Vagina (tissue), 2 donors: ENCODE data around the gene SSR1. TPM values are rescaled to one million over a fixed set of nuclear protein-coding genes. Genes with fewer than 3 reads are reported as not detected.
"Not testable (repeated sequence)": the region's sequence is repeated elsewhere in the genome, so short reads cannot be mapped to it uniquely, and the experiment has no call there.

Source experiments
- DNase-seq, 2 donors: peaks; one replicate each; pipeline ENCODE4 v3.0.0-alpha.2; 2017; ENCODE audit errors: extremely low spot score in 2 of 2
- H3K27ac ChIP-seq: fragments of 200-600 bp; sonication (generic); one replicate; pipeline ENCODE4 v1.5.1; 2019
- H3K27me3 ChIP-seq: fragments of 200-600 bp; sonication (generic); one replicate; pipeline ENCODE4 v1.5.1; 2019
- H3K36me3 ChIP-seq, 2 donors: fragments of 200-600 bp; sonication (generic); one replicate each; pipeline ENCODE4 v1.5.1; 2017 to 2019
- H3K4me1 ChIP-seq: fragments of 200-600 bp; sonication (generic); one replicate; pipeline ENCODE4 v1.5.1; 2019
- H3K4me3 ChIP-seq, 2 donors: fragments of 200-600 bp; sonication (generic); 1 replicate in 1 of 2; 2 replicates in 1 of 2; pipeline ENCODE4 v1.5.1; 2016 to 2019
- H3K9me3 ChIP-seq: fragments of 200-600 bp; sonication (generic); one replicate; pipeline ENCODE4 v1.5.1; 2019
- POLR2A ChIP-seq, 2 donors: fragments of 450-650 bp; IDR thresholded peaks; one replicate each; pipeline ENCODE4 v1.6.1; 2017; ENCODE audit warnings: antibody characterized with exemption in 2 of 2, mild to moderate bottlenecking in 2 of 2, moderate library complexity in 2 of 2
- POLR2AphosphoS5 ChIP-seq, 2 donors: sonication (generic); formaldehyde crosslinking; IDR thresholded peaks; one replicate each; pipeline ENCODE4 v1.9.0; 2017; ENCODE audit warnings: antibody characterized with exemption in 2 of 2, mild to moderate bottlenecking in 2 of 2, low read depth in 1 of 2; ENCODE audit not compliant: insufficient read depth in 1 of 2
- intact Hi-C: fragments of 100-400 bp; cut with DNase I; formaldehyde crosslinking; loops from one replicate; pipeline ENCODE4 v1.15.1; 2023
- total RNA-seq: library from RNA; depleted of rRNA; stranded (reverse); fragments of >200 nt; gene quantifications from one replicate; pipeline ENCODE4 v1.2.3, GENCODE V29; 2016
- TF ChIP-seq, protein P1 (sequence below), 3 experiments: fragments of 450-650 bp in 2 of 3; fragments of 200-600 bp in 1 of 3; sonication (generic) in 1 of 3; IDR thresholded peaks; one replicate each; pipeline ENCODE4 v1.5.1; 2017 to 2019; ENCODE audit warnings: antibody characterized with exemption in 3 of 3, mild to moderate bottlenecking in 2 of 3, moderate library complexity in 2 of 3

SSR1 gene
- total RNA-seq, 1 donor from 2014 or later, result 48.1 TPM

DNA sequence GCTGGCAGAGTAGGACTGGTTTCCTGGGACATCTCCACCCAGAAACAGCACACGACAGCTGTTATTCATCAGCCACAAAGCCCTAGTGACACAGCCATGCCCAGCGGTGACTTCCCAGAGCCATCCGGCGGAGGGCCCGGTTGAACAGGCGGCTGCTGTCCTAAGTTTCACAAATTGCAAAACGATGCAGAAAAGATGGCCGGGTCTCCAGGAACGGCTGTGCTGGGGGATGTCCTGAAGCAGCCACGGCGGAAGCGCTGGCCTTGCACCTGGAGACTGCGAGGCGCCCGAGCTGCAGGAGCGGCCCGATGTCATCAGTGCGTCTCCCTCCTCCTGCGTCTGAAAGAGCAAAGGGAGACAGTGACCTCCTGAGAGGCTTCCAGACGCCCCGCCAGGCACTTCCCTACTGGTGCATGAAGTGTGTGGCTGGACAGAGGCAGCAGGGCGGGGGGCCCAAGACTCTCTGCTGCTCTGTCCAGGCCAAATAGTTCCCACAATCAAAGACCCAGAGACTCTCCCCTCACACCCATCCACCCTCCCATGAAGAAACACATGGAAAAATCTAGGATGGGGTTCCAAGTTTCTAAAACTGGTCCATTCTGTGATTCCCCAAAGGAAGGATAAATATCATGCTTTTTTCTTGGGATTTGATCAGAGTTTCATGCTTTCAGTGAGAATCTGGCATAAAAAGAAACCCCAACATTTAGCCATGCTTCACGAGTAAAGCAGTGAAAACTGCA lies 44.0 kb downstream of the SSR1 start:
- no peak overlapping the region for H3K27ac ChIP-seq
- no peak overlapping the region for H3K4me3 ChIP-seq
- TF ChIP-seq, protein P1, sequence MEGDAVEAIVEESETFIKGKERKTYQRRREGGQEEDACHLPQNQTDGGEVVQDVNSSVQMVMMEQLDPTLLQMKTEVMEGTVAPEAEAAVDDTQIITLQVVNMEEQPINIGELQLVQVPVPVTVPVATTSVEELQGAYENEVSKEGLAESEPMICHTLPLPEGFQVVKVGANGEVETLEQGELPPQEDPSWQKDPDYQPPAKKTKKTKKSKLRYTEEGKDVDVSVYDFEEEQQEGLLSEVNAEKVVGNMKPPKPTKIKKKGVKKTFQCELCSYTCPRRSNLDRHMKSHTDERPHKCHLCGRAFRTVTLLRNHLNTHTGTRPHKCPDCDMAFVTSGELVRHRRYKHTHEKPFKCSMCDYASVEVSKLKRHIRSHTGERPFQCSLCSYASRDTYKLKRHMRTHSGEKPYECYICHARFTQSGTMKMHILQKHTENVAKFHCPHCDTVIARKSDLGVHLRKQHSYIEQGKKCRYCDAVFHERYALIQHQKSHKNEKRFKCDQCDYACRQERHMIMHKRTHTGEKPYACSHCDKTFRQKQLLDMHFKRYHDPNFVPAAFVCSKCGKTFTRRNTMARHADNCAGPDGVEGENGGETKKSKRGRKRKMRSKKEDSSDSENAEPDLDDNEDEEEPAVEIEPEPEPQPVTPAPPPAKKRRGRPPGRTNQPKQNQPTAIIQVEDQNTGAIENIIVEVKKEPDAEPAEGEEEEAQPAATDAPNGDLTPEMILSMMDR (IDR thresholded peaks at IDR 0.05), result no peak
- intact Hi-C loops, result no loop called here
- no peaks in the 10 kb centered on the region for H3K36me3 ChIP-seq
- H3K9me3 ChIP-seq, result no peaks in the 10 kb centered on the region
- H3K4me1 ChIP-seq, result peaks cover 16% of the 10 kb centered on the region
- H3K27me3 ChIP-seq, result no peaks in the 10 kb centered on the region
- no peak for DNase-seq

DNA sequence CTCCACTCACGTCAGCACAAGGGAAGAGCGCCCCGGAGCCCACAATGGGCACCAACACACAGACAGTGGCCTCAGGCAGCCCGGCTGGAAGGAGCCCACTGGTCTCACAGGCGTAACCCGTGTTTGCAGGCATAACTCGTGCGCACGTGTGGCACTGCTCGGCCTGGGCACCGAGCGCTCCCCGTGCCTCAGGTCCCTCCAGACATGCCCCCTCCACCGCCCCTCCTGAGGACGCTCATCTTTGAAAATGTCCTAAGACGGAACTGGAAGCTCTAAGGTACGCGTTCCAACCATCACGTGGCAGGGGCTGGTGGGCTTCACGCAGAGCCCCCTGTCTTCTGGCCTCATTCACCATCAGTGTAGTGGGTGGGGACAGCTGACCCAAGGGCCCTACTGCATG lies 44.6 kb downstream of the SSR1 start:
- H3K27me3 ChIP-seq, result no peaks in the 10 kb centered on the region
- H3K4me3 ChIP-seq, result no peak overlapping the region
- intact Hi-C loops, result no loop called here
- no peak for DNase-seq
- H3K9me3 ChIP-seq, result no peaks in the 10 kb centered on the region
- H3K36me3 ChIP-seq, result no peaks in the 10 kb centered on the region
- peaks cover 16% of the 10 kb centered on the region for H3K4me1 ChIP-seq
- H3K27ac ChIP-seq, result no peak overlapping the region
- TF ChIP-seq, protein P1 (IDR thresholded peaks at IDR 0.05), result no peak
- TF ChIP-seq POLR2AphosphoS5 (IDR thresholded peaks at IDR 0.05; ENCODE audit: insufficient read depth in 1 of 2, low read depth in 1 of 2), result no peak
- no peak for TF ChIP-seq POLR2A (IDR thresholded peaks at IDR 0.05)

DNA sequence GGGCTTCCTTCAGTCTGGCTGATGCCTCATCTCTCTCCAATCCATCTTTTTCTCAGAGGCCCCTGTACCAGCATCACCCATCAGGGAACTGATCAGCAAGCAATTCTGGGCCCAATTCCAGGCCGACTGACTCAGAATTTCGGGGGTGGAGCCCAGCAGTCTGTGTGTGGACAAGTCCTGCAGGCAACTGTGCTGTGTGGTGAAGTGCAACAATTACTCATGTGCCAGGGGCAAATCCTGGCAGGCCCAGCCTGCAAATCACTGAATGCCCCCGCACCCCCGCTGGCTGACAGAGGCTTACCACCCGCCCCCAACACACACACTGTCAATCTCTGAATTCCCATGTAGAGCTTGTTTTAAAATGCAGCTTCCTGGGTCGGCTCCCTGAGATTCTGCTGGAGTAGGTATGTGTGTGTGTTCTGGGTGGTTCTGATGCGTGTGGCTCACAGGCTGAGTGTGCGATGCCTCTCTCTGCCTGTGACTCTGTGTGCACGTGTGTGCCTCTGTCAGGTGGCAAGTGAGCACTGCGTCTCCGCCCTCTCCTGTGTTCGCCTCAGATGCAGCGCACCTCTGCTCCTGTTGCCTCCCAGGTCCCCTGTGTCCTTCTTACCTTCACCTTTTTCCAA lies 45.4 kb downstream of the SSR1 start:
- no peaks in the 10 kb centered on the region for H3K9me3 ChIP-seq
- H3K4me1 ChIP-seq, result peaks cover 16% of the 10 kb centered on the region
- TF ChIP-seq, protein P1 (IDR thresholded peaks at IDR 0.05), result no peak
- TF ChIP-seq POLR2AphosphoS5 (IDR thresholded peaks at IDR 0.05; ENCODE audit: insufficient read depth in 1 of 2, low read depth in 1 of 2), result peak; percentile 34 to 38
- no peak for TF ChIP-seq POLR2A (IDR thresholded peaks at IDR 0.05)
- H3K4me3 ChIP-seq, result no peak overlapping the region
- peak in 1 of 2 donors; percentile 88 for DNase-seq
- H3K27me3 ChIP-seq, result no peaks in the 10 kb centered on the region
- intact Hi-C loops, result no loop called here
- H3K27ac ChIP-seq, result no peak overlapping the region
- no peaks in the 10 kb centered on the region for H3K36me3 ChIP-seq

DNA sequence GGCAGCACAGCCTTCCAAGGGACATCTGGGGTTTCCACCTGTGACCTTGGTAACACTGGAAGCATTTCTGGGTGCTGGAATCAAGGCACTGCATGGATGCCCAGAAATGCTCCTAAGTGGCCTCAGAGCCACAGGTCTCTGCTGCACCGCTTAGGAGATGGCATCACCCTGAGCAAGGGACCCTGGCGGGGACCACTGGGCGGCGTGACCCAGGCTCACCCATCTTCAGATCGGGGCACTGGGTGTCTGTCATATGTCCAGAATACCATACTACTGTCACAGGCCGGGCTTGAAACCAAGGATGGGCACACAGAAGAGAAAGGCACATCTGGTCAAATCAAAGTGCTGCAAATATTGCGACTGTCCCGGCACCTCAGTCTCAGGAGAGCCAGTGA lies 45.9 kb downstream of the SSR1 start:
- H3K9me3 ChIP-seq, result no peaks in the 10 kb centered on the region
- intact Hi-C loops, result no loop called here
- no peaks in the 10 kb centered on the region for H3K36me3 ChIP-seq
- TF ChIP-seq POLR2AphosphoS5 (IDR thresholded peaks at IDR 0.05; ENCODE audit: insufficient read depth in 1 of 2, low read depth in 1 of 2) (no peak), POLR2A (IDR thresholded peaks at IDR 0.05) (no peak)
- TF ChIP-seq, protein P1 (IDR thresholded peaks at IDR 0.05), result no peak
- H3K27me3 ChIP-seq, result no peaks in the 10 kb centered on the region
- H3K4me1 ChIP-seq, result peaks cover 19% of the 10 kb centered on the region
- peak in 1 of 2 donors; percentile 85 for DNase-seq
- no peak overlapping the region for H3K27ac ChIP-seq
- H3K4me3 ChIP-seq, result no peak overlapping the region

DNA sequence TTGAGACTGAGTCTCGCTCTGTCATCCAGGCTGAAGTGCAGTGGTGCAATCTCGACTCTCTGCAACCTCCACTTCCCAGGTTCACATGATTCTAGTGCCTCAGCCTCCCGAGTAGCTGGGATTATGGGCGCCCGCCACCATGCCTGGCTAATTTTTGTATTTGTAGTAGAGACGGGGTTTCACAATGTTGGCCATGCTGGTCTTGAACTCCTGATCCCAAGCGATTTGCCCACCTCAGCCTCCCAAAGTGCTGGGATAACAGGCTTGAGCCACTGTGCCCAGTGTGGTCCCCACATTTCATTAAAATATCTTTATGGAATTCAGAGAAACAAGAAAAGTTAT lies 47.6 kb downstream of the SSR1 start:
- H3K4me3 ChIP-seq, intact Hi-C loops, H3K27ac ChIP-seq, H3K36me3 ChIP-seq, DNase-seq, H3K27me3 ChIP-seq, H3K9me3 ChIP-seq: not testable (repeated sequence)
- peaks cover 32% of the 10 kb centered on the region for H3K4me1 ChIP-seq
